Astrocyte of the cerebellum (primary cell): ENCODE results near the gene LYL1.
A peak's percentile ranks its signal among the peaks of the same experiment; 100 is the strongest.

Source experiments
- DNase-seq: peaks from one replicate; pipeline ENCODE4 v3.0.0-alpha.2; 2011; ENCODE audit warnings: low read depth
- H3K4me3 ChIP-seq: 2 replicates; pipeline ENCODE4 v1.5.1; 2011; ENCODE audit warnings: mild to moderate bottlenecking, low read depth, low read length, moderate library complexity
- in situ Hi-C: cut with HindIII; loops from 2 replicates; pipeline ENCODE4 v1.10.0; 2017; ENCODE audit warnings: low sequenced_read_pairs
- TF ChIP-seq, protein P1 (sequence below): IDR thresholded peaks from 2 replicates; pipeline ENCODE4 v1.5.1; 2012; ENCODE audit warnings: low read length, low read depth, moderate library complexity, mild to moderate bottlenecking; ENCODE audit errors: missing control alignments

Gene LYL1

DNA sequence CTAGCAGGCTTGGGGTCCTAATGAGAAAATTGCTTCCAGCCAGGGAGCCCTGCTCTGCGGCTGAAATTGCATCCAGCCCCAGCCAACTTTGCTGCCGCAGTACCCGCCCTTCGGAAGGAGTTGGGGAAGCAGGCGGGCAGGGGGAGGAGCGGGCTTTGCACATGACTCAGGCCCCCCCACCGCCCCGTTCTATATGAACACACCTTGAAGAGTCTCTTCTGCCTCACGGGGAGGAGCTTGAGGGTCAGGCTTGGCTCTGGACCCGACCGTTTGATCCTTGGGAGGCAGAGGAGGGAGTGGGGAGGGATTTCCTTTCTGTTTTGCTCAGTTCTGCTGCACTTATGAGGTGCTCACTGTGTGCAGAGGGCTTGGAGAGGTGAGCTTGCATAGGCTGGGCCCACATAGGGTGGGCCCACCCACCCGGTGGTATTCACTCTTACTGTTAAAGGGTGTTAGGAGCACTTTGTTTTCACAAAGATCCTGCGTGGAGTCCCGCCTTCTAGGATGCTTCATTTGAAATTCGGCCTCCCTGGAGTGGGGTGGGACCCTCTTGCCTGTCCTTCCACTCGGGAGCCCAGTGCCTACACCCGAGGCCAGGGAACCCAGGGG lies 46.5 kb downstream of the LYL1 start:
- peak overlapping the region; percentile 24 for H3K4me3 ChIP-seq
- DNase-seq, result peak; percentile 81
- in situ Hi-C loops, result loop anchor here (25.0 kb wide), 1 partner anchor 181 kb away; no protein-coding TSS in a partner anchor
- TF ChIP-seq, protein P1, sequence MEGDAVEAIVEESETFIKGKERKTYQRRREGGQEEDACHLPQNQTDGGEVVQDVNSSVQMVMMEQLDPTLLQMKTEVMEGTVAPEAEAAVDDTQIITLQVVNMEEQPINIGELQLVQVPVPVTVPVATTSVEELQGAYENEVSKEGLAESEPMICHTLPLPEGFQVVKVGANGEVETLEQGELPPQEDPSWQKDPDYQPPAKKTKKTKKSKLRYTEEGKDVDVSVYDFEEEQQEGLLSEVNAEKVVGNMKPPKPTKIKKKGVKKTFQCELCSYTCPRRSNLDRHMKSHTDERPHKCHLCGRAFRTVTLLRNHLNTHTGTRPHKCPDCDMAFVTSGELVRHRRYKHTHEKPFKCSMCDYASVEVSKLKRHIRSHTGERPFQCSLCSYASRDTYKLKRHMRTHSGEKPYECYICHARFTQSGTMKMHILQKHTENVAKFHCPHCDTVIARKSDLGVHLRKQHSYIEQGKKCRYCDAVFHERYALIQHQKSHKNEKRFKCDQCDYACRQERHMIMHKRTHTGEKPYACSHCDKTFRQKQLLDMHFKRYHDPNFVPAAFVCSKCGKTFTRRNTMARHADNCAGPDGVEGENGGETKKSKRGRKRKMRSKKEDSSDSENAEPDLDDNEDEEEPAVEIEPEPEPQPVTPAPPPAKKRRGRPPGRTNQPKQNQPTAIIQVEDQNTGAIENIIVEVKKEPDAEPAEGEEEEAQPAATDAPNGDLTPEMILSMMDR, result no peak

DNA sequence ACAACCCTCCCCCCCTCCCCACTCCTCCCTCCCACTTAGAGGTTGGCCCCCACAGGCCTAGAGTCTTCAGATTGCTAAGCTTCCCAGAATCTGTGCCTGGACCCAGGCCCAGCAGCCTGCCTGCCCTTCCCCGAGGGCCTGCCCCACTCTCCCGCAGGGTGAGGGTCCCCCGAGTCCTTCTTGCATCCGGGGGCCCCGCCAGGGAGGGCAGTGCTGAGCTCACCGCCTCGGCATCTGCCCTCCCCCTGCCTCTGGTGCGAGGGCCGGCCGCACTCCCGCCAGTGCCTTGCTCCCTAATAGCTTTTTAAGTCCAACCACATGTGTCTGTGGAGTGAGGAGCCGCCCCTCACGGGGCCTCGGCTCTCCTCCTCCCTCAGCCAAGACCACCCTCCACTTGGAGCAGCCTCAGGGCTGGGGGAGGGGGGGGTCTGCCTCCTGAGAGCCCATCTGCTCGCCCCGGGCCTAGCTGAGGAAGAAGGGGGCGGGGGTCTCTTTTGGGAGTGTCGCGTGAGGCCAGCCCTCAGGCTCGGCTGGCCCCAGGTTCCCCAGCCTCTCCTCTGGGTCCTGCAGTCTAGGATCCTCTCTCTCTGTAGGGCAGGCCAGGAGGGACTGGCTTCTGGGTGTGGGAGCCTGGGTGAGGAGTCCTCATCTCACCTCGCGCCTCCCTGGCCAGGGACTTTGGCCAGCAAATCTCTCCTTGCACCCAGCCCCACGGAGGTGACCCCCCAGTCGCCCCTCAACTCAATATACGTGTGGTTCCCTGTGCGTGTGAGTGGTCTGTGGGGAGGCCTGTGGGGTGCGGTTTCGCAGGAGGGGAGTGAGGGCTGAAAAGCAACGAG lies 47.2 kb downstream of the LYL1 start:
- peak; percentile 82 for DNase-seq
- in situ Hi-C loops, result loop anchor here (25.0 kb wide), 1 partner anchor 182 kb away; no protein-coding TSS in a partner anchor
- TF ChIP-seq, protein P1, result no peak
- peak overlapping the region; percentile 24 for H3K4me3 ChIP-seq

DNA sequence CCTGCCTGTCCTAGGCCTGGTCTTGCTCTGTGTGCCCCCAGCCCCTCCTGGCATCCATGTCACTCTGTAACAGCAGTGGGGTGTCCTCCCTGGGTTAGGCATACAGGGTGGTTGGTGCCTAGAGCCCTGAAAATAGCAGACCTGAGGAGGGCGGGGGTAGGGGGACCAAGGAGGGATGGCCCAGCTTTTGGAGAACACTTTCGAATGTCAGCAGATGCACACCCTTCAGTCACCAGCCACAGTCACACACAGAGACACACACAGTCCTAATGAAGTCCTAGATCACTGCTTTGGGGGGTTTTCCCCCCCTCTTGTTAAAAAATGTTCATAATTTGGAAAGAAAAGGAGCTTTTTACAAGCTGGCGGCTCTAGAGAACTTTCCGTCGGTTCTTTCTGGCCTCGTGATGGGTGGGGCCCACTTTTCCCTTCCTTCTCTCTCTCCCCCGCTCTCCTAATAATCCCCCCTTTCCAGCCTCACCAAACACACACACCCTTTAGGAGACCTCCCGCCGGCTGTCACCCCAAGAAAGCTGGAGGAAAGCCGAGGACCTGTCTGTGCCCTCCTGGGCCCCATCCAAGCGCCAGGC lies 47.9 kb downstream of the LYL1 start:
- TF ChIP-seq, protein P1, result no peak
- DNase-seq, result no peak
- H3K4me3 ChIP-seq, result no peak overlapping the region
- in situ Hi-C loops, result loop anchor here (25.0 kb wide), 1 partner anchor 183 kb away; no protein-coding TSS in a partner anchor

DNA sequence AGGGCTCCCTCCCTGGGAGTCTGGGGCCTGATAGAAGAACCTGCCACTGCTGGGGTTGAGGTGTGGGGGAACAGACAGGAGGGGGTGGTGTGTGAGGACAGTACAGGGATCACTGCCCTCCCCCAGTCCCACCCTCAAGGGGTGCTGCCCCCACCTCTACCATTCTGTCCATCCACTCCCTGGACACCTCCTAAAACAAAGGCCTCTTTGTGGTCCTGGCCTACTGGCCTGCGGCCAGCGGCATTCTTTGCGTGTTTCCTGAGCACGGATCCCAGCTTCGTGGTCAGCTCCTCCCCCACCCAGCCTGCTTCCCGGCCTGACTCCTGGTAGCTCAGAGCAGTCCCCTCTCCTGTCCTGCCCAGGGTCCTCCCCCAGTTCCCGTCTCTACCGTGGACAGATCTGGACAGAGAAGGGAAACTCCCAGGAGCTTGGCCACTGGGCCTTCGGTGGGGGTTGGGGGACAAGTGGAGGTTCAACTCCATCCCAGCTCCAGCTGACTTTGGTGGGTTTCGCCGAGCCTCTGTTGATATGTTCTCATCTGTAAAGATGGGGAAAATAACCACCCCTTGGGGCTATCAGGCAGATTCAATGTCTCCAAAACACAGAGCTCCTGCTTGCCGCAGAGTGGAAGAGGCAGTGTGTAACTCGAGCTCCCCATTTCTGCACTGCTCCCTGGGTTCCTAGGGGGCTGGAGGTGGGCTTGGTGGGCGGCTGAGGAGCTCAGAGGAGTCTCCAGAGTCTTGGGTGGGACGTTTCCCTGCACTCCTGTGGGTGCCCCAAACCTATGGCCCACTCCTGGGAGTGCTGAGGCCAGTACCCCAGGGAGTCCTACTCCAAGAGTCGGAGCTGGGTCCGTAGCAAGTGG lies 48.7 kb downstream of the LYL1 start:
- TF ChIP-seq, protein P1, result no peak
- peak; percentile 91 for DNase-seq
- H3K4me3 ChIP-seq, result peak overlapping the region; percentile 6
- in situ Hi-C loops, result loop anchor here (25.0 kb wide), 1 partner anchor 183 kb away; no protein-coding TSS in a partner anchor

DNA sequence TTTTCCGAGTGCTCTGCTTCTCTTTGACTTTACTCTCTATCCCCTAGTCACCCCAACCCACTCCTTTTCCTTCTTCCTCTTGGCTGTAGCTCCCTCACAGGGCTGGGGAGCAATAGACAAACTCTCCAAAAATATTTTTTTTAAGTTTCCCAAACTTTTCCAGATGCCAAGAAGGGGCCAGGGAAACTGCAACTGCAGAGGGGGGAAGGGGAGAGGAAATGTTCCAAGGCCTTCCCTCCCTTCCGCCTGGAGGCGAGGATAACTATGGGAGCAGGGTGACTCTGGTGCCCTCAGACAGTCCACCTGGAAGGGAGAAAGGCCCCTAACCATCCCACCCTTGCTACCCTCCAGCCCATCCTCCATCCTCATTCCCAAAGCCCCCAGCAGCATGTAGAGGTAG lies 49.4 kb downstream of the LYL1 start:
- DNase-seq, result no peak
- no peak overlapping the region for H3K4me3 ChIP-seq
- in situ Hi-C loops, result loop anchor here (25.0 kb wide), 1 partner anchor 184 kb away; no protein-coding TSS in a partner anchor
- TF ChIP-seq, protein P1, result no peak
